MCF 10A (cell line): ENCODE measurements around the gene DENND2D. TPM values are rescaled to one million over a fixed set of nuclear protein-coding genes. Genes with fewer than 3 reads are reported as not detected.

ENCODE experiments used
- BruUV-seq: library from RNA; stranded (reverse); fragments of 400-500 nt; replicated peaks from 2 replicates; lab custom pipeline; 2021; lab: Mats Ljungman, UMichigan
- CTCF ChIA-PET: fragments of 300-600 bp; sonication (Branson Sonifier 250); formaldehyde crosslinking; extraction: SDS; loops from one replicate; lab custom pipeline; 2021; ENCODE audit warnings: antibody characterized with exemption, inconsistent platforms; lab: Yijun Ruan, JAX
- POLR2A ChIA-PET: fragments of 300-600, 350-650 bp; sonication (Branson Sonifier 250); formaldehyde crosslinking; extraction: SDS; loops from one replicate; lab custom pipeline; 2020; ENCODE audit warnings: antibody characterized with exemption, inconsistent platforms; lab: Yijun Ruan, JAX
- DNase-seq: peaks from one replicate; pipeline ENCODE4 v3.0.0-alpha.2; 2018; ENCODE audit not compliant: unreplicated experiment
- H3K27ac Mint-ChIP-seq: one replicate; pipeline ENCODE4 v1.8.0; 2022; ENCODE audit warnings: mild to moderate bottlenecking, low read depth, mixed read lengths; ENCODE audit not compliant: unreplicated experiment
- H3K27me3 Mint-ChIP-seq: one replicate; pipeline ENCODE4 v1.8.0; 2022; ENCODE audit warnings: mixed read lengths; ENCODE audit not compliant: insufficient read depth, unreplicated experiment
- H3K36me3 Mint-ChIP-seq: one replicate; pipeline ENCODE4 v1.8.0; 2022; ENCODE audit warnings: mild to moderate bottlenecking, moderate library complexity, mixed read lengths; ENCODE audit not compliant: insufficient read depth, unreplicated experiment
- H3K4me1 Mint-ChIP-seq: one replicate; pipeline ENCODE4 v1.8.0; 2022; ENCODE audit warnings: mixed read lengths; ENCODE audit not compliant: insufficient read depth, unreplicated experiment
- H3K4me3 Mint-ChIP-seq: one replicate; pipeline ENCODE4 v1.8.0; 2022; ENCODE audit warnings: mild to moderate bottlenecking, moderate library complexity, mixed read lengths; ENCODE audit not compliant: unreplicated experiment
- H3K9me3 Mint-ChIP-seq: one replicate; pipeline ENCODE4 v1.8.0; 2022; ENCODE audit warnings: mixed read lengths; ENCODE audit not compliant: unreplicated experiment
- intact Hi-C: fragments of 100-400 bp; cut with micrococcal nuclease; formaldehyde crosslinking; loops from 2 replicates; pipeline ENCODE4 v1.14.1; 2022
- total RNA-seq: library from RNA; stranded (reverse); gene quantifications from 2 replicates; pipeline ENCODE4 v1.2.3, GENCODE V29; 2022
- TF ChIP-seq, protein P1 (sequence below): fragments of 200-600 bp; IDR thresholded peaks from one replicate; pipeline ENCODE4 v1.8.0; 2022; ENCODE audit warnings: antibody characterized with exemption, mild to moderate bottlenecking; ENCODE audit not compliant: unreplicated experiment

DENND2D gene
- total RNA-seq, 1 experiment from 2014 or later, result 6.0 TPM

DNA sequence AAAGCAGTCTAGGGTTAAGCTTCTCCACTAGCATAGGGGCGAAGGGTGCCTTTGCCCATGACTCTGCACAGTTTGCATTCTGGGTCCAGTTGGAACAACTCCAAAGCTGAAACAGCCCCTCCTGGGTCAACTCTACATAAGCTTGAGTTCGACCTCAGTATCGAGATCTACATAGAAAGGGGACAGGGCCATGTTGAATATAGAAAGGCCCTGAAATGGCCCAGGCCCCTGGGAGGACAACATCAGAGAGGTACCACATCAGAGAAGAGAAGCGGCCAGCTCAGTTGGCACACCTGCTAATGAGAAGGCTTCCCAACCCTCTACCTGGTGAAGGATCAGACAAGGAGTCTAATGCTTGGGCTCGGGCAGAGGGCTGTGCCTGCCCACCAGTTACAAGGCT, 1.6 kb downstream of the DENND2D start:
- TF ChIP-seq, protein P1, sequence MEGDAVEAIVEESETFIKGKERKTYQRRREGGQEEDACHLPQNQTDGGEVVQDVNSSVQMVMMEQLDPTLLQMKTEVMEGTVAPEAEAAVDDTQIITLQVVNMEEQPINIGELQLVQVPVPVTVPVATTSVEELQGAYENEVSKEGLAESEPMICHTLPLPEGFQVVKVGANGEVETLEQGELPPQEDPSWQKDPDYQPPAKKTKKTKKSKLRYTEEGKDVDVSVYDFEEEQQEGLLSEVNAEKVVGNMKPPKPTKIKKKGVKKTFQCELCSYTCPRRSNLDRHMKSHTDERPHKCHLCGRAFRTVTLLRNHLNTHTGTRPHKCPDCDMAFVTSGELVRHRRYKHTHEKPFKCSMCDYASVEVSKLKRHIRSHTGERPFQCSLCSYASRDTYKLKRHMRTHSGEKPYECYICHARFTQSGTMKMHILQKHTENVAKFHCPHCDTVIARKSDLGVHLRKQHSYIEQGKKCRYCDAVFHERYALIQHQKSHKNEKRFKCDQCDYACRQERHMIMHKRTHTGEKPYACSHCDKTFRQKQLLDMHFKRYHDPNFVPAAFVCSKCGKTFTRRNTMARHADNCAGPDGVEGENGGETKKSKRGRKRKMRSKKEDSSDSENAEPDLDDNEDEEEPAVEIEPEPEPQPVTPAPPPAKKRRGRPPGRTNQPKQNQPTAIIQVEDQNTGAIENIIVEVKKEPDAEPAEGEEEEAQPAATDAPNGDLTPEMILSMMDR, result no peak
- CTCF ChIA-PET, result interaction anchor here (0.8 to 1.6 kb wide), 4 partner anchors 24 to 201 kb away, joined by 3 to 4 read pairs (median 4); partner anchors contain the start of gene CHI3L2
- BruUV-seq, result no TSS peak
- peaks cover 6% of the 10 kb centered on the region for H3K36me3 Mint-ChIP-seq
- peaks cover 19% of the 10 kb centered on the region for H3K4me1 Mint-ChIP-seq
- intact Hi-C loops, result no loop called here
- no peaks in the 10 kb centered on the region for H3K9me3 Mint-ChIP-seq
- H3K27me3 Mint-ChIP-seq, result no peaks in the 10 kb centered on the region
- POLR2A ChIA-PET, result no interaction called here
- H3K4me3 Mint-ChIP-seq, result no peak overlapping the region
- no peak overlapping the region for H3K27ac Mint-ChIP-seq
- DNase-seq, result no peak

DNA sequence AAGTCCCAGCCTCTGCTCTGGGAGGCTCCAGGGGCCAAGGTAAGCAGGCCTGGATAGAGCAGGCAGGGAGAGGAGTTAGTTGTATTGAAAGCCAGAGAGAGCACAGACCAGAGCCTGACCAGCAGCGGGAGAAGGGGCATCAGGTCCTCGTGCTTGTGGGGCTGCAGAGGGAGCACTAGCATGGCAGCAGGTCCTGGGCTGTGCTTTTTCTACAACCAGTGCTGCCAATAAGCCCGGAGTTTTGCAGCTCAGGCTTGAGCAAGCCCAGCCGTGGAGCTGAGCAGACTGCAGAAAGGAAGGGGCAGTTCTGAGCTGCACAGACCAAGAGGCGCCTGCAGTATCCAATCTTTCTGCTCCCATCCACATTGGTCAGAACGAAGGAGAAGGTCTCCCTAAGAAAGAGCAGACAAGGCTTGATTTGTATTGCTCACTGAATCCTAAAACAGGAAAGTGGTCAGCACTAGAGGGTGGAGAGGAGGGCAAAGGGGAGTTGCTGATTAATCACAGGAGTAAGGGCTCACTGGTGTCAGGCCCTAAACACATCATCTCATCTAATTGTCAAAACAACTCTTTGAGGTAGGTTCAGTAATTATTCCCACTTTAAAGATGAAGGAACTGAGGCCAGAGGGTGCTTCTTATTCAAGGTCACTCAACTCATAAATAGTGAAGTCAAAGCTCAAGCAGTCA, 2.7 kb downstream of the DENND2D start:
- peaks cover 6% of the 10 kb centered on the region for H3K36me3 Mint-ChIP-seq
- no TSS peak for BruUV-seq
- TF ChIP-seq, protein P1, result no peak
- no peak overlapping the region for H3K4me3 Mint-ChIP-seq
- no peaks in the 10 kb centered on the region for H3K27me3 Mint-ChIP-seq
- CTCF ChIA-PET, result interaction anchor here (0.8 to 1.5 kb wide), 3 partner anchors 30 to 167 kb away, joined by 3 to 4 read pairs (median 3); partner anchors contain the start of gene CHI3L2
- DNase-seq, result peak; percentile 44
- POLR2A ChIA-PET, result no interaction called here
- peaks cover 19% of the 10 kb centered on the region for H3K4me1 Mint-ChIP-seq
- H3K9me3 Mint-ChIP-seq, result no peaks in the 10 kb centered on the region
- intact Hi-C loops, result no loop called here
- no peak overlapping the region for H3K27ac Mint-ChIP-seq

DNA sequence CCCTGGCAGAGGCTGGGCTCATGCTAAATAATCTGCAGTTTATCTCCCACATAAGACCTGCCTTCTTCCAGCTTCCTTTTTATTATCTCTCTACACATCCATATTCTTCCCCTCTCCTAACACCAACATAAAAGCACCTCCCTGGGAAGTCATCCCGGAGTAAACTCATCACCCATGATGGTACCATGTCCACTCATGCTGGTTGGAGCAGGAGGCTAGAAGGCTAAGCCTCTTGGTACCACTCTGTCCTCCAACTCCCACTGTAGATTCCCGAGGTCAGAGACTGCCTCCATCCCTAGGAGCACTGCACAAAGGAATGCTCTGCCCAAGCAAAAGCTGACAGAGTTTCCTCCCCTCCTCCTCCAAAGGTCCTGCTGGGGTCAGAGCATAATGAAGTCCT, 4.2 kb downstream of the DENND2D start:
- ChIA-PET CTCF (no interaction called here), POLR2A (no interaction called here)
- no peak for DNase-seq
- Mint-ChIP-seq H3K4me1 (peaks cover 20% of the 10 kb centered on the region), H3K9me3 (no peaks in the 10 kb centered on the region), H3K27ac (no peak overlapping the region), H3K4me3 (no peak overlapping the region), H3K36me3 (peaks cover 6% of the 10 kb centered on the region), H3K27me3 (no peaks in the 10 kb centered on the region)
- TF ChIP-seq, protein P1, result no peak
- intact Hi-C loops, result no loop called here
- BruUV-seq, result no TSS peak

DNA sequence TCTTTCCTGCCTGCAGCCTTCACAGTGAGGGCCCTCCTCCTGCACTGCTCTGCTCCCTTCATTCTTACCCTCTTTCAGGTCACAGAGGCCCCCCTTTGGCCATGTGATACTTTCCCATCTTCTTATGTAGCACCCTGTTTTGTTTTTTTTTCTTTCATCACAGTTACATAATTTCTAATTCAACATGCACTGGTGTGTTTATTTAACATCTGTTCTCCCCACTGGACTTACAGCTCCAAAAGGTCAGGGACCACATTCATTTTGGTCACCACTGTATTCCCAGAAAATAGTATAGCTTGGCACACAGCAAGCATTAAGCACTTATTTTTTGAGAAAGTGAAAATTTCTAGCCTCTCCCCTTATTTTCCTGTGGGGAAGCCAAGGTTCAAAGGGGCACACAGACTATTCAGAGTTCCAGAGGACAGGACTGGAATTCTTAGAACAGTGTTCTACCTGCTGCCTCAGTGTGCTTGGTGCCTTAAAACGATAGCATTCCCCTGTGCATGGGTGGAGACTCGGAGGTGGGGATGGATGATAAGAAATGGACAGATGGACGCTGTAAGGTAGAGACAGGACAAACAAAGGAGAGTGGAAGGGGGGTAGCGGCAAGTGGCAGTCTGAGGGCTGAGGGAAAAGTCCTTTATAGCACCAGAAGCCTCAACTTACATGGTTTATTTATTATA, 5.3 kb downstream of the DENND2D start:
- BruUV-seq, result no TSS peak
- Mint-ChIP-seq H3K9me3 (no peaks in the 10 kb centered on the region), H3K4me3 (no peak overlapping the region)

More for the DNA sequence above, 5.3 kb downstream of the DENND2D start:
- Mint-ChIP-seq H3K4me1 (peaks cover 16% of the 10 kb centered on the region), H3K36me3 (peaks cover 6% of the 10 kb centered on the region), H3K27ac (no peak overlapping the region), H3K27me3 (no peaks in the 10 kb centered on the region)
- CTCF ChIA-PET, result no interaction called here
- TF ChIP-seq, protein P1, result no peak
- DNase-seq, result no peak
- POLR2A ChIA-PET, result no interaction called here
- intact Hi-C loops, result no loop called here
